Measurements from ENCODE around the gene BRPF3.
"Not testable (repeated sequence)": the region's sequence is repeated elsewhere in the genome, so short reads cannot be mapped to it uniquely, and the experiment has no call there.

The BRPF3 gene

GRCh38 chr6:36200154-36200891 is 3.8 kb downstream of the BRPF3 start:
- no peak for DNase-seq (ENCODE audit: low read depth in 2 of 2)

DNA sequence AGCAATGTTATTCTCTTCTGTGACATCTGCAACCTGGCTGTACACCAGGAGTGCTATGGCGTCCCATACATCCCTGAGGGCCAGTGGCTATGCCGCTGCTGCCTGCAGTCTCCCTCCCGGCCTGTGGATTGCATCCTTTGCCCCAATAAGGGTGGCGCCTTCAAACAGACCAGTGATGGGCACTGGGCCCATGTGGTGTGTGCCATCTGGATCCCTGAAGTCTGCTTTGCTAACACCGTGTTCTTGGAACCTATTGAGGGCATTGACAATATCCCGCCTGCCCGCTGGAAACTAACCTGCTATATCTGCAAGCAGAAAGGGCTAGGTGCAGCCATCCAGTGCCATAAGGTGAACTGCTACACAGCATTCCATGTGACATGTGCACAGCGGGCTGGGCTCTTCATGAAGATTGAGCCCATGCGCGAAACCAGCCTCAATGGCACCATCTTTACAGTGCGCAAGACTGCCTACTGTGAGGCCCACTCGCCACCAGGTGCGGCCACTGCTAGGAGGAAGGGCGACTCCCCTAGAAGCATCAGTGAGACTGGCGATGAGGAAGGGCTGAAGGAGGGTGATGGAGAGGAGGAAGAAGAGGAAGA is 4.6 kb downstream of the BRPF3 start:
- no peak for DNase-seq (ENCODE audit: low read depth in 2 of 2)

DNA sequence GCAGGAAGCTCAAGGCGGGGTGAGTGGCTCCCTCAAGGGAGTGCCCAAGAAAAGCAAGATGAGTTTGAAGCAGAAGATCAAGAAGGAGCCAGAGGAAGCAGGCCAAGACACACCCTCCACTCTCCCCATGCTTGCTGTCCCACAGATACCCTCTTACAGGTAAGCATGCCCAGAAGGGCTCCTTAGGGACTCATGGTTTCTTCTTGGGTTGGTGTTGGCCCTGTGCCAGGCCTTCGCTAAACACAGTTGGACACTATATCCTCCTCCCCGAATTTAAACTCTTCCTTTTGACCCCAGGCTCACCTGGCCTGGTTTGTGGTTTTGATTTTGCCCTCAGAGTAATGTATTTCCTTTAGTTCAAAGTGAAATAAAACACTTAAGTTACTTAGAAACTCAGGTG is 5.1 kb downstream of the BRPF3 start:
- no peak for DNase-seq (ENCODE audit: low read depth in 2 of 2)

- DNase-seq (ENCODE audit: low read depth in 2 of 2), result no peak
Observed at GRCh38 chr6:36202101-36202500, 5.6 kb downstream of the BRPF3 start.

GRCh38 chr6:36204068-36204753 is 7.7 kb downstream of the BRPF3 start:
- no peak for DNase-seq (ENCODE audit: low read depth in 2 of 2)

- no peak for DNase-seq (ENCODE audit: low read depth in 2 of 2)
Observed at GRCh38 chr6:36207155-36207554, 10.6 kb downstream of the BRPF3 start.

GRCh38 chr6:36209606-36210005 is 13.1 kb downstream of the BRPF3 start:
- DNase-seq (ENCODE audit: low read depth in 2 of 2), result no peak

GRCh38 chr6:36210182-36210581 is 13.6 kb downstream of the BRPF3 start:
- DNase-seq (ENCODE audit: low read depth in 2 of 2), result no peak

- DNase-seq (ENCODE audit: low read depth in 2 of 2), result no peak
Observed at GRCh38 chr6:36210886-36211595, 14.5 kb downstream of the BRPF3 start.

GRCh38 chr6:36216559-36216958 is 20.0 kb downstream of the BRPF3 start:
- no peak for DNase-seq (ENCODE audit: low read depth in 2 of 2)

DNA sequence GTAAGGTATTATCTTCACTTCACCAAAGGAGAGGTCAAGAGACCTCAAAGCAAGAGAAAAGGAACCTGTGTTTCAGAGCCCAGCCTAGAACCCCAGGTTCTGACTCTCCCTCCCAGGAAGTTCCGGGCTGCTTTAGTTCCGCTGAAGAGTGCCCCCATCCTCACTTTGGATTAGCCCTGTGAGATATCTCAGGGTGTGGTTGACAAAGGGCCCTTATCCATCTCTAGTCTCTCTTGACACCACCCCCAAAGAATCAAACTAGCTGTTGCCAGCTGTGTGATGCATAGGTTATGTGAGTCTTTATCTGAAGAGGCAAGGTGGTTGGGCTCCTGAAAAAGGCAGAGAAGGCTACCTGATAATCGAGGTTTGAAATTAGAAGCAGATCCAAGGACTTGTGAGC is 20.6 kb downstream of the BRPF3 start:
- no peak for DNase-seq (ENCODE audit: low read depth in 2 of 2)

- no peak for DNase-seq (ENCODE audit: low read depth in 2 of 2)
Observed at GRCh38 chr6:36217946-36218345, 21.4 kb downstream of the BRPF3 start.

DNA sequence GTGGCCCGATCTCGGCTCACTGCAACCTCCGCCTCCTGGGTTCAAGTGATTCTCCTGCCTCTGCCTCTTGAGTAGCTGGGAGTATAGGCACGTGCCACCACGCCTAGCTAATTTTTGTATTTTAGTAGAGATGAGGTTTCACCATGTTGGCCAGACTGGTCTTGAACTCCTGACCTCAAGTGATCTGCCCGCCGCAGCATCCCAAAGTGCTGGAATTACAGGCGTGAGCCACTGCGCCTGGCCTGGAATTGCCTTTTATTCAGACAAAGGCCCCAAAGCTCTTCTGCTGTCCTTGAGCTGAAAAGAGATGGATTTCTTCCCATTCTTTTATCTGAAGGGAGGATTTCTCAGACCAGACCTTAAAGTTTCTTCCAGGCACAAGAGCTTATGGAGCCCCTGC is 22.0 kb downstream of the BRPF3 start:
- not testable (repeated sequence) for DNase-seq (ENCODE audit: low read depth in 2 of 2)

GRCh38 chr6:36219081-36219480 is 22.5 kb downstream of the BRPF3 start:
- DNase-seq (ENCODE audit: low read depth in 2 of 2), result no peak

DNA sequence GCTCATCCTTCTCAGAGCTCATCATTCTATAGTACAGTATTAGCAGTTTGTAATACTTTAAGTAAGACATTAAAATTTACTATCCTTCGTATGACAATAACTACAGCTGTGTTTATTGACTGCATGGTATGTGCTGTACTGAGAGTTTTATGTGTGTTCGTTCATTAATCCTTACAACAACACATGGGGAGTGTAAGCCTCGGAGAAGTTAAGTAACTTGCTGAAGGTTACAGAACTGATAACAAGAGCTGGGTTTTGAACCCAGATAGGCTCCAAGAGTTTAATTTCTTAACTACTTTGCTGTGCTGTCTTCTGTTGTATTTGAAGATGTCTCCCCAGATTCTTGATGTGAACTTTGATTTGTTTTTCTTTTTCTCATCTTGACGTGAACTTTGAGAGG is 23.7 kb downstream of the BRPF3 start:
- no peak for DNase-seq (ENCODE audit: low read depth in 2 of 2)

- no peak for DNase-seq (ENCODE audit: low read depth in 2 of 2)
Observed at GRCh38 chr6:36221674-36222073, 25.1 kb downstream of the BRPF3 start.

DNA sequence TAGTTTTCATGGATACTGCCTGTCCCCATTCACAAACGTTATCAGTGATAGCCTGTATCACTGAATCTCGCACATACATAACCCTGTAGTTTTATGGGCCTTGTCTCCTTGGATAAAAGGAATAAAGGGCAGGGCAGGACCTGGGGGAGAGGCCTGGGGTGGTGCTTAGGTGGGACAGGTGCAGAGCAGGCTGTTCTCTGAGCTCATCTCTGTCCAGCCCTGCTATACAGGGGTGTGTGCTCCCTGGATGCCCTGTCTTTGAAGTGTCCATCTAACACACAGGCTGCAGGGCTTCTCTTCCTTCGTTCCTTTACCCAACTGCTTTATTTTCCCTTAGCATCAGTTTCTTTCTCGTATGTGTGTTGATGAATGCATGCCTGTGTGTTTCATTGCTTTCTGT is 26.4 kb downstream of the BRPF3 start:
- no peak for DNase-seq (ENCODE audit: low read depth in 2 of 2)

DNA sequence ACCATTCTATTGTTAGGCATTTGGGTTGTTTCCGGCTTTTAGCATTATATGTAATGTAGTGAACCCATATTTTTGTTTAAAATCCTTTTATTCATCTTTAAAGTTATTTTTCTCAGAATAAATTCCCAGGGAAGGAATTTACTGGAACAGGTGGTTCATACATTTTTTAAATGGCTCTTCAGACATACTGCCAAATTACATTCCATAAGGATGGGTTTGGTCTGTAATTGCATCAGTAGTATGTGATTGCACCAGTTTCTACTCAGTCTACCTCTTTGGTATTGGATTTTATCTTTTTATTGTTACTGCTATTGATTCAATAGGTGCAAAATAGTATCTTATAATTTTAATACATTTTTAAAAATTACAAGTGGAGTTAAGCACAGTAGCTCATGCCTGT is 27.2 kb downstream of the BRPF3 start:
- DNase-seq (ENCODE audit: low read depth in 2 of 2), result no peak

- DNase-seq (ENCODE audit: low read depth in 2 of 2), result no peak
Observed at GRCh38 chr6:36224918-36225461, 28.4 kb downstream of the BRPF3 start.

DNA sequence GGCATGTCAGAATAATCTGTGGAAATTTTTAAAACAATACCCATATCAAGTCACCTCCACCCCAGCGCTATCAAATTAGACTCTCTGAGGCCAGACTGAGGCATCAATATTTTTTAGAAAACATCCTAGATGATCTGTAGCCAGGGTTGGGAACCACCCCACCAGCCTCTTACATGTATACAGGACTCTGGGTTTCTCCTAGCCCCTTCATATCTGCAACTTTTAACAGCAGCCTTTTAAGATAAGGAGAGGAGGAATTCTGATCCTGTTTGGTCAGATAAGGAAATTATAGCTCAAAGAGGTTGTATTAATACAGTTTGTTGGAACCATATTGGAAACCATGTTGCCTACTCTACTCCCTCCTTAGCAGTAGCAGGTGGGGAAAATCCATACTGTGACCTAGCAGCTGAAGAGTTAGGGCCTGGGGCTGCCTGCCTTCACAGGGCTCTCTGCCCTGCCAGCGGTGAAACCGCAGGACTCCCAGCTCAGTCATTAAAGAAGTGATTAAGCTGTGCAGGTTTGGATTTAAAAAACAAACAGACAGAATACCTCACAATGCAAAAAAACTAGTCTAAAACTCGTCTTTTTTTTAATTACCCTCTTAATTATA is 30.0 kb downstream of the BRPF3 start:
- no peak for DNase-seq (ENCODE audit: low read depth in 2 of 2)

GRCh38 chr6:36227379-36228228 is 31.1 kb downstream of the BRPF3 start:
- no peak for DNase-seq (ENCODE audit: low read depth in 2 of 2)
